Activated gamma-delta T cell treated with Interleukin-2 at 50 U/mL for 16 hours (primary cell): ENCODE data around the gene TMEM17.
"Not testable (repeated sequence)": the region's sequence is repeated elsewhere in the genome, so short reads cannot be mapped to it uniquely, and the experiment has no call there.

Source experiments
- DNase-seq: peaks from one replicate; pipeline ENCODE4 v3.0.0-alpha.2; 2020

TMEM17 gene

GRCh38 chr2:62505750-62506420 lies at the start of gene TMEM17:
Gene TMEM17, minus strand, starts transcription at chr2:62506195. Its CDS starts 66 bp downstream, at chr2:62506129.
- no peak for DNase-seq

- no peak for DNase-seq
Measured at GRCh38 chr2:62554440-62554839, 48.4 kb upstream of the TMEM17 start.

- no peak for DNase-seq
Measured at GRCh38 chr2:62550461-62550860, 44.5 kb upstream of the TMEM17 start.

- DNase-seq, result no peak
Measured at GRCh38 chr2:62547854-62548253, 41.9 kb upstream of the TMEM17 start.

- no peak for DNase-seq
Measured at GRCh38 chr2:62545261-62545660, 39.3 kb upstream of the TMEM17 start.

GRCh38 chr2:62540408-62541168 lies 34.6 kb upstream of the TMEM17 start:
- DNase-seq, result no peak

GRCh38 chr2:62539606-62540407 lies 33.8 kb upstream of the TMEM17 start:
- no peak for DNase-seq

- no peak for DNase-seq
Measured at GRCh38 chr2:62538756-62539155, 32.8 kb upstream of the TMEM17 start.

- DNase-seq, result no peak
Measured at GRCh38 chr2:62537814-62538213, 31.8 kb upstream of the TMEM17 start.

GRCh38 chr2:62536873-62537547 lies 31.0 kb upstream of the TMEM17 start:
- DNase-seq, result no peak

- not testable (repeated sequence) for DNase-seq
Measured at GRCh38 chr2:62535521-62535920, 29.5 kb upstream of the TMEM17 start.

GRCh38 chr2:62531594-62531993 lies 25.6 kb upstream of the TMEM17 start:
- DNase-seq, result no peak

GRCh38 chr2:62529758-62530157 lies 23.8 kb upstream of the TMEM17 start:
- no peak for DNase-seq

GRCh38 chr2:62527478-62528210 lies 21.6 kb upstream of the TMEM17 start:
- DNase-seq, result no peak

- DNase-seq, result no peak
Measured at GRCh38 chr2:62526531-62527381, 20.8 kb upstream of the TMEM17 start.

- no peak for DNase-seq
Measured at GRCh38 chr2:62525549-62526269, 19.7 kb upstream of the TMEM17 start.

- no peak for DNase-seq
Measured at GRCh38 chr2:62524293-62524941, 18.4 kb upstream of the TMEM17 start.

- not testable (repeated sequence) for DNase-seq
Measured at GRCh38 chr2:62521061-62521460, 15.1 kb upstream of the TMEM17 start.

- DNase-seq, result no peak
Measured at GRCh38 chr2:62512384-62512783, 6.4 kb upstream of the TMEM17 start.

GRCh38 chr2:62511636-62512035 lies 5.6 kb upstream of the TMEM17 start:
- DNase-seq, result no peak
